ENCODE measurements around the gene DIPK1C.

DIPK1C gene

DNA sequence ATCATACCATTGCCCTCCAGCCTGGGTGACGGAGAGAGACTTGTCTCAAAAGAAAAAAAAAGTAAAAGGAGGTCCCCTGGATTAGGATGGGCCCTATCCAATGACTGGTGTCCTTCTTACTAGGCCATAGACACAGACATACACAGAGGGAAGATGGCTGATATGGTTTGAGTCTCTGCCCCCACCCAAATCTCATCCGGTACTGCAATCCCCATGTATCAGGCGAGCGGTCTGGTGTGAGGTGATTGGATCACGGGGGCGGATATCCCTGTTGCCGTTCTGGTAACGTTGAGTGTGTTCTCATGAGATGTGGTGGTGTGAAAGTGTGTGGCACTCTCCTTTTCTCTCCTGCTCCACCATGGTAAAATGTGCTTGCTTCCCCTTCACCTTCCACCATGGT lies 31.2 kb upstream of the DIPK1C start:
- TF ChIP-seq CTCF (IDR thresholded peaks at IDR 0.05; ENCODE audit: extremely low read depth, insufficient read depth, missing control alignments) = no peak
- DNase-seq (ENCODE audit: low spot score) = no peak
- in situ Hi-C loops (cut with MboI; ENCODE audit: low pct_unique_long_range_greater_than_20kb, low sequenced_read_pairs, unreplicated experiment) = no loop called here

DNA sequence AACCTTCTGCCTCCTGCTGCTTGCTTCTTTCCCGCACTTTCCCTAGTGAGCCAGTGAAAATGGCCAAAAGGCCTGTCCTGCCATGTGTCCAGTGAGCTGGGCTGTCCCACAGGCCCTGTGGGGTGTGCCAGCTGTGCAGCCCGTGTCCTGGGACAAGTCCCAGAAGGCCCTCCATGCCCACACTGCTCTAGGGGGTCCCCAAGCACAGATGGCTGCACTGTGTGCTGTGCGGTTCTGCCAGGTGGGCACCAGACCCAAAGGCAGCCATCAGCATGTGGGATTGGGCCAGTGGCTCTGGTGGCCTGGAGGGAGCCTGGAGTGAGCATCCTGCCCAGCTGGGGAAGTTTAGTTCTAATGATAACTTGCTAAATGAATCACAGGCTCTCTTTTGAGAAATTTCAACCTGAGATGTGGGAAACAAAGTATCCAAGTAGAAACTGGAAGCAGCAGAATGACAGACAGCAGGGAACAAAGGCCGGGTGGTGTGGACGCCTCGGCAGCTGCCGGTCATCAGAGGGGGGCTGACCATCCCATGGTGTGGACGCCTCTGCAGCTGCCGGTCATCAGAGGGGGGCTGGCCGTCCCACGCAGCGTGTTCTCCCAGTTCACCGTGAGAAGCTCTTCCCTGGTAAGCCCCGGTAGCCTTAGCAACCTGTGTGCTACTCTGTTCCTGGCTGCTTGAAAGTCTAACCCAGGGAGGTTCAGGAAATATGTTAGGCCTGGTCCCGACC lies 29.2 kb upstream of the DIPK1C start:
- DNase-seq (ENCODE audit: low spot score) = no peak

DNA sequence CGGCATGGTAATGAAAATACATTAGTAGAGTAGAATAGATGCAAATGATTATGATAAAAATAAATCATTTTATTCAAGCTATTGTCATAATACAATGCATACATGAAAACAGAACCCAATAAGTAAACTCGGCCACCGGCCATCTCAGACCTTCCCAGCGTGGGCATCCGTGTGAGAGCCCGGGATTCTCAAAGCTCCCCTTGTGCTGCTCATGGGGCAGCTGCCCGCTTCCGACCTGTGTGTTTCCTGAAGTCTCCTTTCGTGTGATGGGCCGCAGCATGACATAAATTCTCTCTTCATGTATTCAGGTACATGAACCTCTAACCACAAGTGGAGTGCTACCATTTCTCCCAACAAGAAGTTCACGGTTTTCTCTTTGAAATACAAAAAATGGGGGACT lies 25.6 kb upstream of the DIPK1C start:
- TF ChIP-seq CTCF (IDR thresholded peaks at IDR 0.05; ENCODE audit: extremely low read depth, insufficient read depth, missing control alignments) = no peak
- in situ Hi-C loops (cut with MboI; ENCODE audit: low pct_unique_long_range_greater_than_20kb, low sequenced_read_pairs, unreplicated experiment) = no loop called here
- no peak for DNase-seq (ENCODE audit: low spot score)

More for the DNA sequence above, 29.2 kb upstream of the DIPK1C start:
- no peak for TF ChIP-seq CTCF (IDR thresholded peaks at IDR 0.05; ENCODE audit: extremely low read depth, insufficient read depth, missing control alignments)
- in situ Hi-C loops (cut with MboI; ENCODE audit: low pct_unique_long_range_greater_than_20kb, low sequenced_read_pairs, unreplicated experiment) = no loop called here

DNA sequence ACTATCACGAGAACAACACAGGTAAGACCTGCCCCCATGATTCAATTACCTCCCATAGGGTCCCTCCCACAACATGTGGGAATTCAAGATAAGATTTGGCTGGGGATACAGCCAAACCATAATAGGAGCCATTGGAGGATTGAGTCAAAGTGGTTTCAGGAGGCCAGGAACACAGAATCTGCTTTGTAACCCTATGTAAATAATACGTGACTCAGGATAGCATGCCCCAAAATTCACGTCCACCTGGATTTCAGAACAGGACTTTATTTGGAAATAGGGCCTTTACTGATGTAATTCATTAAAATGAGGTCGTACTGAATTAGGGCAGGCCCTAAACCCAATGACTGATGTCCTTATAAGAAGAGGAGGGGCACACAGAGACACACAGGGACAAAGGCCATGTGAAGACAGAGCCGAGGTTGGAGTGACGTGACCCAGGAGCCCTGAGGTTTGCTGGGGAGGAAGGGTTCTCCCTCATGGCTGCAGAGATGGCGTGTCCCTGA lies 23.1 kb upstream of the DIPK1C start:
- TF ChIP-seq CTCF (IDR thresholded peaks at IDR 0.05; ENCODE audit: extremely low read depth, insufficient read depth, missing control alignments) = no peak
- in situ Hi-C loops (cut with MboI; ENCODE audit: low pct_unique_long_range_greater_than_20kb, low sequenced_read_pairs, unreplicated experiment) = no loop called here
- no peak for DNase-seq (ENCODE audit: low spot score)

GRCh38 chr18:74479486-74480148 lies 22.5 kb upstream of the DIPK1C start:
- TF ChIP-seq CTCF (IDR thresholded peaks at IDR 0.05; ENCODE audit: extremely low read depth, insufficient read depth, missing control alignments) = no peak
- in situ Hi-C loops (cut with MboI; ENCODE audit: low pct_unique_long_range_greater_than_20kb, low sequenced_read_pairs, unreplicated experiment) = no loop called here
- DNase-seq (ENCODE audit: low spot score) = no peak

DNA sequence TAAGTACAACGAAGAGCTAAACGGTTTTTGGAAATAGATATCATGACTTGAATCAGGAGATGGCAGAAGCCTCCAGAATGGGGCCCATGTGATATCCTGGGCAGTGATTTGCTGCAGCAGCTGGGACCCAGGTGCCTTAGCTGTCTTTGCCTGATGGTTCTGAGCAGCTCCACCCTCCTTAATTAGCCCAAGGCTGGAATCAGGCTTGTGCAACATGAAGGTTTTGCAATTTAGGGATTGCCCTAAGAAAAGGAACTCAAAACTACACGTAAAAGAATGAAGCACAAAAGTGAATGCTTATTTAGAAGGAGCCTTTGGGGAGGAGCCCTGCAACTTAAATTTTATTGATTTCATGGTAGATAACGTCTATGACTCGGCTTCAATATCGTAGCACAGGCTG lies 21.8 kb upstream of the DIPK1C start:
- no peak for TF ChIP-seq CTCF (IDR thresholded peaks at IDR 0.05; ENCODE audit: extremely low read depth, insufficient read depth, missing control alignments)
- no peak for DNase-seq (ENCODE audit: low spot score)
- in situ Hi-C loops (cut with MboI; ENCODE audit: low pct_unique_long_range_greater_than_20kb, low sequenced_read_pairs, unreplicated experiment) = no loop called here

All from GM13977 (cell line).